NCI-H1105 (cell line): ENCODE results near the gene ARL6IP4.
"Not testable (repeated sequence)": the region's sequence is repeated elsewhere in the genome, so short reads cannot be mapped to it uniquely, and the experiment has no call there.

Source experiments
- DNase-seq: peaks from one replicate; lab custom pipeline; 2025; lab: John Stamatoyannopoulos, UW

ARL6IP4 gene

DNA sequence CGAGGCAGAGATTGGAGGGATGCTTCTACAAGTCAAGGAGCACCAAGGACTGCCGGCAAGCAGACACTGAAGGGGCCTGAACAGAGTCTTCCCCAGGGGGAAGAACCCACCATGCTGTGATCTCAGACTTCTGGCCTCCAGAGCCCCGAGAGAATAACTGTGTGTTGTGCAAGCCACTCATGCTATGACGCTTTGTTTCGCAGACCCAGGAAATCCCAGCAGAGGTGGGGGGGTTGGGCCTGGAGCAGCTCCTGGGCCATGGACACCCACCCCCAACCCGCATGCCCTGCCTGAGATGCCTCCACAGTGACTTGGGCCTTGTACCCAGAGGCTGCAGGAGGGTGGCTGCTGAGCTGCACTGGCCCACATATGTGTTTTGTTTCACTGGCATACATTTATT, 31.2 kb downstream of the ARL6IP4 start:
- no peak for DNase-seq

- no peak for DNase-seq
Measured at GRCh38 chr12:123013185-123014095, 33.0 kb downstream of the ARL6IP4 start.

DNA sequence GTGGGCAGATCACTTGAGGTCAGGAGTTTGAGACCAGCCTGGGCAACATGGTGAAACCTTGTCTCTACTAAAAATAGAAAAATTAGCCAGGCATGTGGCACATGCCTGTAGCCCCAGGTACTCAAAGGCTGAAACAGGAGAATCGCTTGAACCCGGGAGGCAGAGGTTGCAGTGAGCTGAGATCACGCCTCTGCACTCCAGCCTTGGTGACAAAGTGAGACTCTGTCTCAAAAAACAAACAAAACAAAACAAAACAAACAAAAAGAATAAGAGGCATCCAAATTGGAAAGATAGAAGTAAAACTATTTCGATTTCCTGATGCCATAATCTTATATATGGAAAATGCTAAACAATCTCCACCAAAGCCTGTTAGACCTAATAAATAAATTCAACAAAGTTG, 34.0 kb downstream of the ARL6IP4 start:
- not testable (repeated sequence) for DNase-seq

GRCh38 chr12:123017753-123018152, 37.3 kb downstream of the ARL6IP4 start:
- DNase-seq: no peak

DNA sequence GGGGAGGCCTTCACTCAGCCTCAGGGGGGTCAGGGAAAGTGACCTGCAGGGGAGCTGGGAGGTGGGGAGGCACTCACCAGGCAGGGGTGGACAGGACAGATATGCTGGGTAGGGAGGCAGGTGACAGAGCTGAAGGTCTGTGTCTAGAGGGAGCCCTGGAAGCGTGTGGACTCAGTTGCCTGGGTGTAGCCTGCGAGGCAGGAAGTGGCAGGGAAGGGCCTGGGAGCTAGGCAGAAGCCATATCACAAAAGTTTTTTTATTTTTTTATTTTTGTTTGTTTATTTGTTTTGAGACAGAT, 39.3 kb downstream of the ARL6IP4 start:
- no peak for DNase-seq

GRCh38 chr12:123021688-123022604, 41.5 kb downstream of the ARL6IP4 start:
- DNase-seq: no peak

DNA sequence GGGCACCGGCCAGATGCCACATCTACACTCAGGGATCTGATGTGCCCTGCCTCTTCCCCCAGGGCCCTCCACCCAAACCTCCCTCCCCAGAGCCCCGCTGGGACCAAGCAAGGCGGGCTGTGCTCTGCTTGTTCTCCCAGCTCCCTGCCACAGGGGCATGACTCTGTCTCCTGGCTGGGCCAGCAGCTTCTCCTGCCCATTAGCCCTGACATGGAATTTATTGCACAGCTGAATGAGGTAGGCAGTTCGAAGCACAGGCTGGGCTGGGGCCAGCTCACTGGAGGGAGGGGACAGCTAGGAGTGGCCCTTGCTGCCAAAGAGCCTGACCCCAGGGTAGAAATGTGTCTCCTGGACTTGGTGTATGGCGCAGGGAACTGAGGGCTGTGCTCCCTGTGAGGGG, 42.4 kb downstream of the ARL6IP4 start:
- DNase-seq: no peak

GRCh38 chr12:123024819-123025391, 44.4 kb downstream of the ARL6IP4 start:
- no peak for DNase-seq

DNA sequence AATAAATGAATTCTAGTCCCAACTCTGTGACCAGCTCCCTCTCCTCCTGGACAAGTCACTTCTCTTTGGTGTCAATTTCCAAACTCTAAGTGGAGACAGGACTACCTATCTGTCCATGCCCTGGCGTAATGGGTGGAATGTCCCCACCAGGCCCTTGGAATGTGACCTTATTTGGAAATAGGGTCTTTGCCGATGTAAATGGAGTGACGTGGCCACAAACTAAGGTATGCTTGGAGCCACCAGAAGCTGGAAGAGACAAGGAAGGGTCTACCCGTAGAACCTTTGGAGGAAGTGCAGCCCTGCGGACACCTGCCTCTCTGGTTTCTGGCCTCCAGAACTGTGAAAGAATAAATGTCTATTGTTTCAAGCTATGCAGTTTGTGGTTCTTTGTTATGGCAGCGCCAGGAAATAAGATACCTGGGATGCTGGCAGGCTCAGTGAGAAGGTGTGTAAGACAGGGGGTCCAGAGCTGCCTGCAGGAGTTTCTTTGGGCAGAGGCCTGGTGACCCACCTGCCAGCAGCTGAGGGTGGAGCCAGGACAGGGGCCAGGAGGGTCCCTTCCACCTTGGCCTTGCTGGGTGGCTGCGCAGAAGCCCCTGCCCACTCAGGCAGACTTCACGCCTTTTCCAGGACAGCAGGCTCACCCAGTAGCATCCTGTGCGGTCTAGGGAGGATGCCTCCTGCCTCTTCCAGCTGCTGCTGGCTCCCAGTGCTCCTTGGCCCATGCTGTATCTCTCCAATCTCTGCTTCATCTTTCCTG, 45.8 kb downstream of the ARL6IP4 start:
- no peak for DNase-seq

- no peak for DNase-seq
Measured at GRCh38 chr12:123027726-123028445, 47.4 kb downstream of the ARL6IP4 start.

DNA sequence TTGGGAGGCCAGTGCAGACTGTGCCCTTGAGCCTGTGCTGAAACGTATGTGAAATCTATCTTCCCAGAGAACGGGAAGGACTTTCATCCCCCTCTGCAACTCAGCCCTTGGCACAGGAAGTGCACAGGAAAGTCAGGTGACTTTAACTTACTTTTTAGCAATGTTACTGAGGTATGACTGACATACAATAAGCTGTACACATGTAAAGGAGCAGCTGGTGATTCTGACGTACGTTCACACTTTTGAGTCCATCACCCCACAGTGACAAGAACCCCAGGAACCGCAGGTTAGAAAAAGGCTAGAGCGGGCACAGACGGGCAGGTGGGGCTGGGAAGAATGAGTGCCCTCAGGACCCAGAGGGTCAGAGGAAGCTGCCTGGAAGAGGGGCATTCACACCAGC, 48.0 kb downstream of the ARL6IP4 start:
- DNase-seq: no peak

GRCh38 chr12:123029550-123029949, 49.1 kb downstream of the ARL6IP4 start:
- DNase-seq: no peak

DNA sequence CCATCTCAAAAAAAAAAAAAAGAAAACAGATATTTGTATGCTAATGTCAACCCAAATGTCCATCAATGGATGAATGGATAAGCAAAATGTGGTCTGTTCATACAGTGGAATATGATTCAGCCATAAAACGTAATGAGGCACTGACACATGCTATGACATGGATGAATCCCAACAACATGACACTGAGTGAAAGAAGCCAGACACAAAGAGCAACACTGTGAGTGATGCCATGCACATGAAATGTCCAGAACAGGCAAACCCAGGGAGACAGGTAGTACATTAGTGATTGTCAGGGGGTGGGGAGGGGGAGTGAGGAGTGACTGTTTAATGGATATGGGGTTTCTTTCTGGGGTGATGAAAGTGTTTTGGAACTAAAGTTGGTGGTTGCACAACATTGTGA, 50.2 kb downstream of the ARL6IP4 start:
- DNase-seq: no peak

GRCh38 chr12:123031171-123031845, 50.8 kb downstream of the ARL6IP4 start:
- no peak for DNase-seq
